ENCODE results near the gene TLNRD1. TPM values are rescaled to one million over a fixed set of nuclear protein-coding genes. Genes with fewer than 3 reads are reported as not detected.

Gene TLNRD1
- total and polyA plus RNA-seq, 4 donors = 10.8 to 36.5 (median 20.7) TPM

DNA sequence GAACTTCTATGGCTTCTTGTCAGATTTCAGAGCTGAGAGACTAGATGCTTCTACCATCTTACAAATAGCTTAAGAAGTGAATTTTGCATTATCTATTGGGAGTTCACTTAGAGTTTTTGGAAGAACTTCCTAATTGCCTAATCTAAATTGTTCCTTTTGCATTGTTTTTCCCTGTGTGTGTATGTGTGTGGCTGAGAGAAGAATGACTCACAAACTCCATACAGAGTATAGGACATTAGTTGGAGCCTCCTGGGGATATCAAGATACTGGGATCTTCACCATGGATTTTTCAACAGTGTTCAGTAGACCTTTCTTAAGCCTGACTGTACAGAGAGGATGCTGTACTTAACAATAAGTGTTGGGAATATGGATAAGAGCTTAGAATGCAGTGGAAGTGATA is 10.9 kb downstream of the TLNRD1 start:
- H3K27me3 ChIP-seq (ENCODE audit: control insufficient read depth in 3 of 3, insufficient read depth in 3 of 3, low read length in 2 of 3) = no peaks in the 10 kb centered on the region
- no peak for TF ChIP-seq CTCF (IDR thresholded peaks at IDR 0.05; ENCODE audit: control extremely low read depth, extremely low read depth)
- H3K9me3 ChIP-seq (ENCODE audit: control insufficient read depth in 4 of 4, insufficient read depth in 3 of 4, low read length in 3 of 4) = no peaks in the 10 kb centered on the region
- no peak overlapping the region for H3K4me3 ChIP-seq
- H3K9ac ChIP-seq (ENCODE audit: insufficient read depth in 1 of 2, low read length in 2 of 2) = no peak overlapping the region
- peaks cover 0 to 4% (median 0%) of the 10 kb centered on the region in 4 donors for H3K36me3 ChIP-seq (ENCODE audit: control insufficient read depth in 4 of 4, insufficient read depth in 4 of 4, low read length in 4 of 4)
- ATAC-seq (ENCODE audit: insufficient read depth, low FRiP score) (no peak), DNase-seq (no peak)
- peaks cover 0 to 10% (median 0%) of the 10 kb centered on the region in 5 donors for H3K4me1 ChIP-seq (ENCODE audit: control insufficient read depth in 5 of 5, insufficient read depth in 5 of 5, low read length in 5 of 5)
- no peak overlapping the region for H3K27ac ChIP-seq (ENCODE audit: low read depth in 1 of 2, low read length in 1 of 2)

DNA sequence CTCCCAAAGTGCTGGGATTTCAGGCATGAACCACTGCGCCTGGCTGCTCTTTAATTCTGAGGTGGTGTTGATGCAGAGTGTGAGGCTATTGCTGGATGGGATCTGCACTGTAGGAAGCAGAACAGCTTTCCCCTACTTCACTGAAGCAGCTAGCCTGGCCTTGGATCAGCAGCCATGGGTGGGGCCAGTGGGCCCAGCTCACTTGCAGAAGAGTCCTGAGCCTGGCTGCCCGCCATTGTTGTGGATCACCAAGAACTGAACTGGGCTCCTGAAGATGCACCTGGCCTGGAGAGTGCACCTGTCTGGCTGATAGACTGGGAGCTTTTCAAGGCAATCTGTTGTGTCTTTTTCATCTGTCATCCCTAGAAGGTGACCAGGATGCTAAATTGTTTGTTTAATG is 11.9 kb downstream of the TLNRD1 start:
- no peak for TF ChIP-seq CTCF (IDR thresholded peaks at IDR 0.05; ENCODE audit: control extremely low read depth, extremely low read depth)
- Histone ChIP-seq H3K9me3 (ENCODE audit: control insufficient read depth in 4 of 4, insufficient read depth in 3 of 4, low read length in 3 of 4) (no peaks in the 10 kb centered on the region), H3K27ac (ENCODE audit: low read depth in 1 of 2, low read length in 1 of 2) (no peak overlapping the region), H3K4me3 (no peak overlapping the region), H3K9ac (ENCODE audit: insufficient read depth in 1 of 2, low read length in 2 of 2) (no peak overlapping the region), H3K27me3 (ENCODE audit: control insufficient read depth in 3 of 3, insufficient read depth in 3 of 3, low read length in 2 of 3) (no peaks in the 10 kb centered on the region), H3K4me1 (ENCODE audit: control insufficient read depth in 5 of 5, insufficient read depth in 5 of 5, low read length in 5 of 5) (peaks cover 0 to 7% (median 0%) of the 10 kb centered on the region in 5 donors), H3K36me3 (ENCODE audit: control insufficient read depth in 4 of 4, insufficient read depth in 4 of 4, low read length in 4 of 4) (peaks cover 0 to 2% (median 0%) of the 10 kb centered on the region in 4 donors)
- 95 to 100% methylated on average over 2 of the region's 2 CpGs for WGBS, 2 donors
- no peak for ATAC-seq (ENCODE audit: insufficient read depth, low FRiP score)
- DNase-seq = no peak

- H3K4me1 ChIP-seq (ENCODE audit: control insufficient read depth in 5 of 5, insufficient read depth in 5 of 5, low read length in 5 of 5) = peaks cover 0 to 7% (median 0%) of the 10 kb centered on the region in 5 donors
- H3K9me3 ChIP-seq (ENCODE audit: control insufficient read depth in 4 of 4, insufficient read depth in 3 of 4, low read length in 3 of 4) = no peaks in the 10 kb centered on the region
- no peak overlapping the region for H3K9ac ChIP-seq (ENCODE audit: insufficient read depth in 1 of 2, low read length in 2 of 2)
- H3K36me3 ChIP-seq (ENCODE audit: control insufficient read depth in 4 of 4, insufficient read depth in 4 of 4, low read length in 4 of 4) = peaks cover 0 to 2% (median 0%) of the 10 kb centered on the region in 4 donors
- ATAC-seq (ENCODE audit: insufficient read depth, low FRiP score) (no peak), DNase-seq (no peak)
- 88 to 89% methylated on average over 4 of the region's 4 CpGs for WGBS, 2 donors
- no peaks in the 10 kb centered on the region for H3K27me3 ChIP-seq (ENCODE audit: control insufficient read depth in 3 of 3, insufficient read depth in 3 of 3, low read length in 2 of 3)
- H3K4me3 ChIP-seq = no peak overlapping the region
- H3K27ac ChIP-seq (ENCODE audit: low read depth in 1 of 2, low read length in 1 of 2) = no peak overlapping the region
- TF ChIP-seq CTCF (IDR thresholded peaks at IDR 0.05; ENCODE audit: control extremely low read depth, extremely low read depth) = no peak
These were observed 12.7 kb downstream of the TLNRD1 start for GRCh38 chr15:81013396-81013929.
